Measurements from ENCODE around the gene HNRNPA1.
"Not testable (repeated sequence)": the region's sequence is repeated elsewhere in the genome, so short reads cannot be mapped to it uniquely, and the experiment has no call there.

The HNRNPA1 gene

GRCh38 chr12:54280468-54281260 lies at the start of gene HNRNPA1:
HNRNPA1 (plus strand) TSS chr12:54280726; CDS start chr12:54280808, 82 bp downstream.
- in situ Hi-C loops (cut with HindIII; ENCODE audit: low sequenced_read_pairs) = no loop called here

- in situ Hi-C loops (cut with HindIII; ENCODE audit: low sequenced_read_pairs) = not testable (repeated sequence)
Measured at GRCh38 chr12:54231269-54231668, 49.3 kb upstream of the HNRNPA1 start.

GRCh38 chr12:54232790-54233189 lies 47.7 kb upstream of the HNRNPA1 start:
- in situ Hi-C loops (cut with HindIII; ENCODE audit: low sequenced_read_pairs) = no loop called here

GRCh38 chr12:54238531-54238930 lies 42.0 kb upstream of the HNRNPA1 start:
- in situ Hi-C loops (cut with HindIII; ENCODE audit: low sequenced_read_pairs) = loop anchor here (5.0 kb wide), 1 partner anchor 99 kb away; no protein-coding TSS in a partner anchor

GRCh38 chr12:54239620-54240019 lies 40.9 kb upstream of the HNRNPA1 start:
- in situ Hi-C loops (cut with HindIII; ENCODE audit: low sequenced_read_pairs) = loop anchor here (5.0 kb wide), 1 partner anchor 98 kb away; no protein-coding TSS in a partner anchor

- in situ Hi-C loops (cut with HindIII; ENCODE audit: low sequenced_read_pairs) = no loop called here
Measured at GRCh38 chr12:54240129-54240528, 40.4 kb upstream of the HNRNPA1 start.

GRCh38 chr12:54240971-54241588 lies 39.4 kb upstream of the HNRNPA1 start:
- in situ Hi-C loops (cut with HindIII; ENCODE audit: low sequenced_read_pairs) = no loop called here

- in situ Hi-C loops (cut with HindIII; ENCODE audit: low sequenced_read_pairs) = no loop called here
Measured at GRCh38 chr12:54246011-54246641, 34.4 kb upstream of the HNRNPA1 start.

- in situ Hi-C loops (cut with HindIII; ENCODE audit: low sequenced_read_pairs) = no loop called here
Measured at GRCh38 chr12:54249489-54249888, 31.0 kb upstream of the HNRNPA1 start.

- in situ Hi-C loops (cut with HindIII; ENCODE audit: low sequenced_read_pairs) = no loop called here
Measured at GRCh38 chr12:54251667-54252284, 28.8 kb upstream of the HNRNPA1 start.

- in situ Hi-C loops (cut with HindIII; ENCODE audit: low sequenced_read_pairs) = no loop called here
Measured at GRCh38 chr12:54253240-54253639, 27.3 kb upstream of the HNRNPA1 start.

- in situ Hi-C loops (cut with HindIII; ENCODE audit: low sequenced_read_pairs) = no loop called here
Measured at GRCh38 chr12:54257332-54257731, 23.2 kb upstream of the HNRNPA1 start.

- in situ Hi-C loops (cut with HindIII; ENCODE audit: low sequenced_read_pairs) = no loop called here
Measured at GRCh38 chr12:54258201-54258681, 22.3 kb upstream of the HNRNPA1 start.

GRCh38 chr12:54259194-54260011 lies 21.1 kb upstream of the HNRNPA1 start:
- in situ Hi-C loops (cut with HindIII; ENCODE audit: low sequenced_read_pairs) = no loop called here

- in situ Hi-C loops (cut with HindIII; ENCODE audit: low sequenced_read_pairs) = no loop called here
Measured at GRCh38 chr12:54261815-54262402, 18.6 kb upstream of the HNRNPA1 start.

GRCh38 chr12:54262403-54262925 lies 18.1 kb upstream of the HNRNPA1 start:
- in situ Hi-C loops (cut with HindIII; ENCODE audit: low sequenced_read_pairs) = no loop called here

- in situ Hi-C loops (cut with HindIII; ENCODE audit: low sequenced_read_pairs) = no loop called here
Measured at GRCh38 chr12:54265364-54265812, 15.1 kb upstream of the HNRNPA1 start.

- in situ Hi-C loops (cut with HindIII; ENCODE audit: low sequenced_read_pairs) = no loop called here
Measured at GRCh38 chr12:54266852-54267251, 13.7 kb upstream of the HNRNPA1 start.

- in situ Hi-C loops (cut with HindIII; ENCODE audit: low sequenced_read_pairs) = no loop called here
Measured at GRCh38 chr12:54270345-54270744, 10.2 kb upstream of the HNRNPA1 start.

- in situ Hi-C loops (cut with HindIII; ENCODE audit: low sequenced_read_pairs) = no loop called here
Measured at GRCh38 chr12:54272214-54272613, 8.3 kb upstream of the HNRNPA1 start.

All from endothelial cell of hepatic sinusoid (primary cell).